Measurements from ENCODE around the gene TMEM225B. TPM values are rescaled to one million over a fixed set of nuclear protein-coding genes. Genes with fewer than 3 reads are reported as not detected.

Gene TMEM225B
- total RNA-seq, 2 experiments from 2014 or later: 0.92 to 2.2 TPM

DNA sequence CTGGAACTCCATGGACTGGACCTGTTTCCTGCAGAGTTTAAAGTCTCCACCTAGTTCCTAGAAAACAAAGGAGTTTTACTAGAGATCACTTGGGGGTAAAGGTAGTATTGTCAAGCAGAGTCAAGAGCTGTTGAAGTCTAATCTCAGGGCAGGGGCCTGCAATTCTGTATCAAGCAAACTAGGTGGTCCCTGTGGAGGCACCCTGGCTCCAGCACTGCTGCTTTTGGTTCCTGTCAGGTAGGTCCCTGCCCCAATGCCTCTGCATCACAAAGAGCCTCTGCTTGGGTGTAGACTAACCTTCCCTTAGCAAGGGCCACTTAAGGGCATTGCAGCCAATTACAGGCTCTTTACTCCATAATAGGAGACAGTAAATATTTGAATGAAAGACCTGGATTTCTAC lies 41.2 kb downstream of the TMEM225B start:
- intact Hi-C loops (cut with micrococcal nuclease): loop anchor here (10.0 kb wide), 1 partner anchor 196 kb away; no protein-coding TSS in a partner anchor
- peak overlapping the region; percentile 73 for H3K27ac Mint-ChIP-seq
- ChIA-PET POLR2A (interaction anchor here (1.2 kb wide), 1 partner anchor 42 kb away, joined by 3 read pairs; no protein-coding TSS in a partner anchor), CTCF (no interaction called here)
- peaks cover 76% of the 10 kb centered on the region for H3K36me3 Mint-ChIP-seq (ENCODE audit: low read depth)
- DNase-seq (no peak), ATAC-seq (no peak)
- H3K4me3 Mint-ChIP-seq: no peak overlapping the region
- H3K9me3 Mint-ChIP-seq: no peaks in the 10 kb centered on the region
- no peaks in the 10 kb centered on the region for H3K27me3 Mint-ChIP-seq
- H3K4me1 Mint-ChIP-seq (ENCODE audit: low read depth): peaks cover 79% of the 10 kb centered on the region
- TF ChIP-seq, protein P1, sequence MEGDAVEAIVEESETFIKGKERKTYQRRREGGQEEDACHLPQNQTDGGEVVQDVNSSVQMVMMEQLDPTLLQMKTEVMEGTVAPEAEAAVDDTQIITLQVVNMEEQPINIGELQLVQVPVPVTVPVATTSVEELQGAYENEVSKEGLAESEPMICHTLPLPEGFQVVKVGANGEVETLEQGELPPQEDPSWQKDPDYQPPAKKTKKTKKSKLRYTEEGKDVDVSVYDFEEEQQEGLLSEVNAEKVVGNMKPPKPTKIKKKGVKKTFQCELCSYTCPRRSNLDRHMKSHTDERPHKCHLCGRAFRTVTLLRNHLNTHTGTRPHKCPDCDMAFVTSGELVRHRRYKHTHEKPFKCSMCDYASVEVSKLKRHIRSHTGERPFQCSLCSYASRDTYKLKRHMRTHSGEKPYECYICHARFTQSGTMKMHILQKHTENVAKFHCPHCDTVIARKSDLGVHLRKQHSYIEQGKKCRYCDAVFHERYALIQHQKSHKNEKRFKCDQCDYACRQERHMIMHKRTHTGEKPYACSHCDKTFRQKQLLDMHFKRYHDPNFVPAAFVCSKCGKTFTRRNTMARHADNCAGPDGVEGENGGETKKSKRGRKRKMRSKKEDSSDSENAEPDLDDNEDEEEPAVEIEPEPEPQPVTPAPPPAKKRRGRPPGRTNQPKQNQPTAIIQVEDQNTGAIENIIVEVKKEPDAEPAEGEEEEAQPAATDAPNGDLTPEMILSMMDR (IDR thresholded peaks at IDR 0.05): no peak

DNA sequence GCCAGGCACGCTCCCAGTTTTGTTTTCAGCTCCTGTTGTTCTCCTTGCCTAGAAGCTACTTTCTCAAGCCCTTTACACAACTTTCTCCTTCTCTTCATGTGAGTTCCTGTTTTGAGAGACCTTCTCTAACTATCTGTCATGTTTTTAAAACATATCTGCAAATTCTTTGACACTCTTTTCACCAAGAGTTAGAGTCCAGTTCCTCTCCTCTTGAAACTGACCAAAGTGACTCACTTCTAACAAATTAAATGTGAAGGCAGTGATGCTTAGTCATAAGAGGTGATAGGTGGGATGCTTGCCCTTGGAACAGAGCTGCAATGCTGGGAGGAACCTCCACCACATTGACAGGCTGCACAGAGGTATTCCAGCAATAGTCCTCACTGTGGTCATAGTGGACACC lies 44.0 kb downstream of the TMEM225B start:
- DNase-seq: no peak
- Mint-ChIP-seq H3K9me3 (no peaks in the 10 kb centered on the region), H3K4me3 (no peak overlapping the region), H3K27ac (peak overlapping the region; percentile 66), H3K4me1 (ENCODE audit: low read depth) (peaks cover 62% of the 10 kb centered on the region), H3K27me3 (no peaks in the 10 kb centered on the region), H3K36me3 (ENCODE audit: low read depth) (peaks cover 82% of the 10 kb centered on the region)
- intact Hi-C loops (cut with micrococcal nuclease): no loop called here
- ATAC-seq: peak; percentile 40
- CTCF ChIA-PET: interaction anchor here (0.8 to 2.6 kb wide), 4 partner anchors 11 to 307 kb away, joined by 3 to 11 read pairs (median 5); no protein-coding TSS in a partner anchor
- POLR2A ChIA-PET: interaction anchor here (1.0 to 3.0 kb wide), 2 partner anchors 10 to 12 kb away, joined by 3 to 10 read pairs; no protein-coding TSS in a partner anchor
- TF ChIP-seq, protein P1 (IDR thresholded peaks at IDR 0.05): no peak

DNA sequence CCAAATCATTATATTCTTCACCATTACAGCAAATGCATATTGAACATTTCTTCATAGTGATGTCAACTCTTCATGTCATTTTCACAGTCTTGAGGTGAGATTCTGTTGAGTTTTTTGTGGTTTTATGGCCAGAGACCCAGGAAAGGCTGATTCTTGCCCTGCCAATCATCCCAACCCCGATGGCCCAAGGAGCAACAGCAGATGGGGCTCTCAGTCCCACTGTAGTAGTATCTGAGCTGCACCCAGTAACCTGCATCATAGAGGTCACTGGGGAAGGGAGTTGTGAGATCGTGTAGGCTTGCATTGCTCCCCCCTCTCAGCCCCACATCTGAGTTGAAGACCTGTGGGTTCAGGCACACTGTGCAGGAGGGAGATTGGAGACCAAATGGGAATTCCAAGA lies 45.4 kb downstream of the TMEM225B start:
- Mint-ChIP-seq H3K4me1 (ENCODE audit: low read depth) (peaks cover 53% of the 10 kb centered on the region), H3K27ac (no peak overlapping the region), H3K9me3 (no peaks in the 10 kb centered on the region), H3K36me3 (ENCODE audit: low read depth) (peaks cover 81% of the 10 kb centered on the region), H3K4me3 (no peak overlapping the region), H3K27me3 (no peaks in the 10 kb centered on the region)
- TF ChIP-seq, protein P1 (IDR thresholded peaks at IDR 0.05): no peak
- no peak for DNase-seq
- POLR2A ChIA-PET: interaction anchor here (1.1 kb wide), 1 partner anchor 12 kb away, joined by 3 read pairs; no protein-coding TSS in a partner anchor
- CTCF ChIA-PET: no interaction called here
- intact Hi-C loops (cut with micrococcal nuclease): no loop called here
- ATAC-seq: no peak

DNA sequence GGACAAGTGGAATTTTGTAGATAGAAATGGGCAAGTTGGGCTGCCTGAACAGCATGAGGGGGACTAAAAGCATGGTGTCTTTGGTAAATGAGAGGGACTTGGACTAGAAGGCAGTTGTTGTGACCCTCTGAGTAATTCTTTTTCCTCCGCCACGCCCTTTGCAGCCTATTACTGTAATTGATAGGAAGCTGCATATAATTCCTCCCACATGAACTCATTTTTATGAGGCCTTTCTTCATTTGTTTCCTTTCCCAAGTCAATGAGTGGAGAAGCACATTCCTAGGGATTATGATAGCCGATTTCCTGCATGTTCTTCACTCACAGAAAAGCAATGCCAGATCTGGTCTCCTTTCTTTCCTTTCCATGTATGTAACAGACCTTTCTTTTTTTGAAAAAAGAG lies 46.4 kb downstream of the TMEM225B start:
- Mint-ChIP-seq H3K4me1 (ENCODE audit: low read depth) (peaks cover 49% of the 10 kb centered on the region), H3K27me3 (no peaks in the 10 kb centered on the region), H3K9me3 (no peaks in the 10 kb centered on the region), H3K36me3 (ENCODE audit: low read depth) (peaks cover 77% of the 10 kb centered on the region), H3K4me3 (no peak overlapping the region), H3K27ac (no peak overlapping the region)
- ATAC-seq (no peak), DNase-seq (no peak)
- TF ChIP-seq, protein P1 (IDR thresholded peaks at IDR 0.05): no peak
- ChIA-PET CTCF (interaction anchor here (1.2 kb wide), 1 partner anchor 20 kb away, joined by 3 read pairs; no protein-coding TSS in a partner anchor), POLR2A (interaction anchor here (0.6 to 1.1 kb wide), 2 partner anchors 12 to 270 kb away, joined by 3 read pairs; no protein-coding TSS in a partner anchor)
- intact Hi-C loops (cut with micrococcal nuclease): no loop called here

DNA sequence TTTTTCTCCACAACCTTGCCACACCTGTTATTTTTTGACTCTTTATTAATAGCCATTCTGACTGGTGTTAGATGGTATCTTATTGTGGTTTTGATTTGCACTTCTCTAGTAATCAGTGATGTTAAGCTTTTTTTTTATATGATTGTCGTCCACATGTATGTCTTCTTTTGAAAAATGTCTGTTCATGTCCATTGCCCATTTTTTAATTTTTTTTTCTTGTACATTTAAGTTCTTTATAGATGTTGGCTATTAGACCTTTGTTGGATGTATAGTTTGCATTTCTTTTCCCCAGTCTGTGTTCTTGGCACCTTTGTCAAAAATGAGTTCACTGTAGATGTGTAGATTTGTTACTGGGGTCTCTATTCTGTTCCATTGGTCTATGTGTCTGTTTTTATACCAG lies 47.5 kb downstream of the TMEM225B start:
- DNase-seq (no peak), ATAC-seq (no peak)
- TF ChIP-seq, protein P1 (IDR thresholded peaks at IDR 0.05): no peak
- Mint-ChIP-seq H3K4me3 (no peak overlapping the region), H3K36me3 (ENCODE audit: low read depth) (peaks cover 70% of the 10 kb centered on the region), H3K27ac (no peak overlapping the region), H3K27me3 (no peaks in the 10 kb centered on the region), H3K9me3 (no peaks in the 10 kb centered on the region), H3K4me1 (ENCODE audit: low read depth) (peaks cover 37% of the 10 kb centered on the region)
- intact Hi-C loops (cut with micrococcal nuclease): no loop called here
- ChIA-PET POLR2A (no interaction called here), CTCF (interaction anchor here (1.2 kb wide), 1 partner anchor 21 kb away, joined by 3 read pairs; no protein-coding TSS in a partner anchor)

Data from activated CD8-positive, alpha-beta T cell treated with anti-CD3 and anti-CD28 coated beads for 36 hours (primary cell).